Esophagus muscularis mucosa (tissue), 4 donors: ENCODE data around the gene CEP135. TPM values are rescaled to one million over a fixed set of nuclear protein-coding genes. Genes with fewer than 3 reads are reported as not detected.
"Not testable (repeated sequence)": the region's sequence is repeated elsewhere in the genome, so short reads cannot be mapped to it uniquely, and the experiment has no call there.

Experiments used
- DNase-seq: peaks from one replicate; pipeline ENCODE4 v3.0.0-alpha.2; 2017; ENCODE audit errors: extremely low spot score
- H3K27ac ChIP-seq, 4 donors: fragments of 200-600 bp; sonication (generic); replicated peaks in 1 of 4; 1 replicate in 3 of 4; 2 replicates in 1 of 4; pipeline ENCODE4 v1.5.1; 2016 to 2019; ENCODE audit warnings: mild to moderate bottlenecking in 1 of 4
- H3K27me3 ChIP-seq, 4 donors: fragments of 200-600 bp; sonication (generic); one replicate each; pipeline versions ENCODE4 v1.5.1 to v1.6.0; 2016 to 2019
- H3K36me3 ChIP-seq, 4 donors: fragments of 200-600 bp; sonication (generic); one replicate each; pipeline ENCODE4 v1.5.1; 2016 to 2019
- H3K4me1 ChIP-seq, 4 donors: fragments of 200-600 bp; sonication (generic); one replicate each; pipeline ENCODE4 v1.5.1; 2016 to 2019
- H3K4me3 ChIP-seq, 4 donors: fragments of 200-600 bp; sonication (generic); 1 replicate in 2 of 4; 2 replicates in 2 of 4; pipeline ENCODE4 v1.5.1; 2016 to 2019; ENCODE audit warnings: mild to moderate bottlenecking in 4 of 4, moderate library complexity in 1 of 4
- H3K9me3 ChIP-seq, 4 donors: fragments of 200-600 bp; sonication (generic); 1 replicate in 3 of 4; 2 replicates in 1 of 4; pipeline ENCODE4 v1.5.1; 2016 to 2019
- CTCF ChIP-seq, 3 experiments: fragments of 200-600 bp in 2 of 3; fragments of 450-650 bp in 1 of 3; sonication (generic) in 2 of 3; IDR thresholded peaks; one replicate each; pipeline ENCODE4 v1.5.1; 2017 to 2019; ENCODE audit warnings: antibody characterized with exemption in 3 of 3, mild to moderate bottlenecking in 2 of 3, moderate library complexity in 1 of 3
- EP300 ChIP-seq: sonication (generic); formaldehyde crosslinking; IDR thresholded peaks from one replicate; pipeline ENCODE4 v1.6.1; 2017; ENCODE audit warnings: antibody characterized with exemption
- POLR2A ChIP-seq: fragments of 450-650 bp; IDR thresholded peaks from one replicate; pipeline ENCODE4 v1.6.1; 2017; ENCODE audit warnings: antibody characterized with exemption, moderate library complexity, mild to moderate bottlenecking, low read depth
- POLR2AphosphoS5 ChIP-seq, 2 donors: sonication (generic); formaldehyde crosslinking; IDR thresholded peaks; one replicate each; pipeline ENCODE4 v1.6.1; 2017; ENCODE audit warnings: antibody characterized with exemption in 2 of 2
- WGBS: methylation state at CpG from one replicate; pipeline ENCODE4 v1.1.5; 2018; 5-methylcytosine and 5-hydroxymethylcytosine counted together
- intact Hi-C: fragments of 100-400 bp; cut with DNase I; formaldehyde crosslinking; loops from one replicate; pipeline ENCODE4 v1.15.1; 2023
- total RNA-seq, 4 donors: library from RNA; depleted of rRNA; stranded (reverse); fragments of >200 nt; gene quantifications; one replicate each; pipeline versions ENCODE4 v1.1.0 to v1.2.1, GENCODE V29; 2016

Gene CEP135
- total RNA-seq, 4 donors from 2014 or later: 3.5 to 5.0 (median 3.8) TPM

GRCh38 chr4:56062106-56062505, 113.4 kb downstream of the CEP135 start:
- Histone ChIP-seq H3K27ac (no peak overlapping the region), H3K36me3 (no peaks in the 10 kb centered on the region), H3K4me3 (no peak overlapping the region), H3K9me3 (no peaks in the 10 kb centered on the region), H3K27me3 (no peaks in the 10 kb centered on the region), H3K4me1 (no peaks in the 10 kb centered on the region)
- no peak for DNase-seq
- intact Hi-C loops: no loop called here
- TF ChIP-seq CTCF (IDR thresholded peaks at IDR 0.05) (no peak), POLR2A (no peak), EP300 (no peak), POLR2AphosphoS5 (IDR thresholded peaks at IDR 0.05) (no peak)
- WGBS: 77% methylated on average over 3 of the region's 3 CpGs

- no peak overlapping the region for H3K4me3 ChIP-seq
- intact Hi-C loops: no loop called here
- H3K9me3 ChIP-seq: no peaks in the 10 kb centered on the region
- no peaks in the 10 kb centered on the region for H3K27me3 ChIP-seq
- H3K27ac ChIP-seq: no peak overlapping the region
- H3K36me3 ChIP-seq: no peaks in the 10 kb centered on the region
- 50% methylated on average over 4 of the region's 4 CpGs for WGBS
- H3K4me1 ChIP-seq: no peaks in the 10 kb centered on the region
- no peak for DNase-seq
- TF ChIP-seq EP300 (no peak), CTCF (IDR thresholded peaks at IDR 0.05) (no peak), POLR2AphosphoS5 (IDR thresholded peaks at IDR 0.05) (no peak), POLR2A (no peak)
Measured at GRCh38 chr4:56062526-56063145, 113.9 kb downstream of the CEP135 start.

GRCh38 chr4:56066493-56066892, 117.7 kb downstream of the CEP135 start:
- no peaks in the 10 kb centered on the region for H3K9me3 ChIP-seq
- intact Hi-C loops: no loop called here
- no peaks in the 10 kb centered on the region for H3K4me1 ChIP-seq
- no peak overlapping the region for H3K4me3 ChIP-seq
- DNase-seq: no peak
- H3K27ac ChIP-seq: no peak overlapping the region
- no peaks in the 10 kb centered on the region for H3K27me3 ChIP-seq
- 98% methylated on average over 2 of the region's 2 CpGs for WGBS
- H3K36me3 ChIP-seq: no peaks in the 10 kb centered on the region
- TF ChIP-seq POLR2A (no peak), CTCF (IDR thresholded peaks at IDR 0.05) (no peak), POLR2AphosphoS5 (IDR thresholded peaks at IDR 0.05) (no peak), EP300 (no peak)

GRCh38 chr4:56067826-56068225, 119.1 kb downstream of the CEP135 start:
- Histone ChIP-seq H3K4me3 (no peak overlapping the region), H3K36me3 (no peaks in the 10 kb centered on the region), H3K27me3 (no peaks in the 10 kb centered on the region), H3K9me3 (no peaks in the 10 kb centered on the region), H3K4me1 (no peaks in the 10 kb centered on the region), H3K27ac (no peak overlapping the region)
- intact Hi-C loops: no loop called here
- TF ChIP-seq POLR2AphosphoS5 (IDR thresholded peaks at IDR 0.05) (no peak), CTCF (IDR thresholded peaks at IDR 0.05) (no peak), EP300 (no peak)
- 92% methylated on average over 6 of the region's 6 CpGs for WGBS
- DNase-seq: no peak

GRCh38 chr4:56072730-56073129, 124.0 kb downstream of the CEP135 start:
- H3K27me3 ChIP-seq, DNase-seq, H3K4me3 ChIP-seq, H3K9me3 ChIP-seq, H3K4me1 ChIP-seq, H3K36me3 ChIP-seq, H3K27ac ChIP-seq, intact Hi-C loops: not testable (repeated sequence)
- WGBS: 86% methylated on average over 3 of the region's 3 CpGs
